ENCODE data around the gene PEX11A.

GRCh38 chr15:89666858-89667705, 23.5 kb downstream of the PEX11A start:
- TF ChIP-seq FOXM1 (IDR thresholded peaks at IDR 0.05; ENCODE audit: borderline replicate concordance) (no peak), SUZ12 (IDR thresholded peaks at IDR 0.05) (no peak), FOXA1 (IDR thresholded peaks at IDR 0.05) (no peak), HDGF (IDR thresholded peaks at IDR 0.05; ENCODE audit: borderline replicate concordance) (no peak), L3MBTL2 (conservative IDR thresholded peaks at IDR 0.05) (no peak), TARDBP (IDR thresholded peaks at IDR 0.05) (no peak), ELF4 (IDR thresholded peaks at IDR 0.05) (no peak), NFRKB (IDR thresholded peaks at IDR 0.05) (no peak), CTBP1 (IDR thresholded peaks at IDR 0.05; ENCODE audit: borderline replicate concordance) (no peak)
